A673 (cell line): ENCODE data around the gene CMBL. TPM values are rescaled to one million over a fixed set of nuclear protein-coding genes. Genes with fewer than 3 reads are reported as not detected.
"Not testable (repeated sequence)": the region's sequence is repeated elsewhere in the genome, so short reads cannot be mapped to it uniquely, and the experiment has no call there.

ENCODE experiments used
- BruUV-seq: library from RNA; stranded (reverse); fragments of 400-500 nt; replicated peaks from 2 replicates; lab custom pipeline; 2021; lab: Mats Ljungman, UMichigan
- CTCF ChIA-PET: fragments of 300-600 bp; sonication (Branson Sonifier 250); formaldehyde crosslinking; loops from one replicate; lab custom pipeline; 2022; ENCODE audit warnings: antibody characterized with exemption; lab: Charles Lee
- POLR2A ChIA-PET: fragments of 300-600 bp; sonication (Branson Sonifier 250); formaldehyde crosslinking; loops from one replicate; lab custom pipeline; 2022; ENCODE audit warnings: antibody characterized with exemption; ENCODE audit not compliant: low non-redundant PET; lab: Charles Lee
- DNase-seq: peaks from one replicate; pipeline ENCODE4 v3.0.0-alpha.2; 2015; ENCODE audit warnings: low spot score
- H3K27ac ChIP-seq: fragments of 200-600 bp; sonication (generic); 2 replicates; pipeline ENCODE4 v1.5.1; 2016; ENCODE audit warnings: mixed run types, low read depth, mild to moderate bottlenecking, mixed read lengths, antibody characterized with exemption, low read length; ENCODE audit not compliant: poor library complexity, severe bottlenecking
- H3K27me3 ChIP-seq: fragments of 200-600 bp; sonication (generic); replicated peaks from 2 replicates; pipeline ENCODE4 v1.6.1; 2017; ENCODE audit warnings: mixed run types, low read depth, mild to moderate bottlenecking, mixed read lengths, antibody characterized with exemption, low read length; ENCODE audit not compliant: insufficient read depth, poor library complexity
- H3K36me3 ChIP-seq: fragments of 200-600 bp; sonication (generic); 2 replicates; pipeline ENCODE4 v1.6.1; 2016; ENCODE audit warnings: mixed run types, mild to moderate bottlenecking, mixed read lengths, antibody characterized with exemption, low read length; ENCODE audit not compliant: insufficient read depth, poor library complexity, severe bottlenecking
- H3K4me1 ChIP-seq: fragments of 200-600 bp; sonication (generic); 2 replicates; pipeline ENCODE4 v1.6.1; 2017; ENCODE audit warnings: mixed run types, mild to moderate bottlenecking, mixed read lengths, antibody characterized with exemption, low read length; ENCODE audit not compliant: insufficient read depth, poor library complexity, severe bottlenecking
- H3K4me3 ChIP-seq: fragments of 200-600 bp; sonication (generic); 2 replicates; pipeline ENCODE4 v1.5.1; 2016; ENCODE audit warnings: low read depth, mixed run types, mild to moderate bottlenecking, mixed read lengths, low read length; ENCODE audit not compliant: poor library complexity, severe bottlenecking
- H3K9me3 ChIP-seq: fragments of 200-600 bp; sonication (generic); 2 replicates; pipeline ENCODE4 v1.6.1; 2016; ENCODE audit warnings: mixed run types, low read depth, mild to moderate bottlenecking, mixed read lengths, antibody characterized with exemption, low read length; ENCODE audit not compliant: poor library complexity, severe bottlenecking
- EZH2 ChIP-seq: fragments of 200-600 bp; sonication (generic); IDR thresholded peaks from 2 replicates; pipeline ENCODE4 v1.6.1; 2017; ENCODE audit warnings: borderline replicate concordance, low read depth, mild to moderate bottlenecking, mixed read lengths, antibody characterized with exemption, low read length; ENCODE audit not compliant: poor library complexity, severe bottlenecking
- intact Hi-C: fragments of 100-400 bp; cut with micrococcal nuclease; formaldehyde crosslinking; loops from one replicate; pipeline ENCODE4 v1.10.0; 2022; ENCODE audit not compliant: unreplicated experiment
- total RNA-seq: library from RNA; stranded (reverse); gene quantifications from 2 replicates; pipeline ENCODE4 v1.2.3, GENCODE V29; 2021
- TF ChIP-seq, protein P1 (sequence below): fragments of 300-800, 200-600 bp; sonication (generic); conservative IDR thresholded peaks from 2 replicates; pipeline ENCODE4 v1.5.1; 2017; ENCODE audit warnings: low read depth, mild to moderate bottlenecking, antibody characterized with exemption, low read length, moderate library complexity, mixed read lengths

The CMBL gene
- total RNA-seq, 1 experiment from 2014 or later: 17.2 TPM

DNA sequence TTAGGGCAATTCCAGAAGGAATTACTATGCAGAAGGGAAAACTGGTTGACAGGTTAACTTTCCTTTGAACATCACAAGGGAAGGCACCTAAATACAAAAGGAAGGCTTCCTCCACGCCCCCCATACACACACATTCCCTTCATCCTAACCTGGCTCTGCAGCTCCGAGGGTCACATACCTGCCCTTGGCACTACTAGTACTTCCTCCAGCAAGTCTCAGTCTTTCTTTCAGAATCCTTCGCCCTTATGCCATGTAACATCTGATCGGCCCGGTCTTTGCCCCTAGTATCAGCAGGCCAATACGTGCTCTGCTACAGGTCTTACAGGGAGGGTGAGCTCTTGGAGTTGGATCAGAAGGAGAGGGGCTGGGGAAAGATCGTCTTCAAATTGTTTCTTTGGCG is 44.2 kb upstream of the CMBL start:
- Histone ChIP-seq H3K9me3 (no peaks in the 10 kb centered on the region), H3K4me1 (peaks cover 13% of the 10 kb centered on the region), H3K27ac (no peak overlapping the region), H3K36me3 (no peaks in the 10 kb centered on the region), H3K27me3 (no peaks in the 10 kb centered on the region), H3K4me3 (no peak overlapping the region)
- BruUV-seq: no TSS peak
- POLR2A ChIA-PET: no interaction called here
- intact Hi-C loops: loop anchor here (5.0 kb wide), 1 partner anchor 100 kb away; the partner anchor contains the start of gene CCT5
- no peak for DNase-seq
- no peak for TF ChIP-seq EZH2
- TF ChIP-seq, protein P1, sequence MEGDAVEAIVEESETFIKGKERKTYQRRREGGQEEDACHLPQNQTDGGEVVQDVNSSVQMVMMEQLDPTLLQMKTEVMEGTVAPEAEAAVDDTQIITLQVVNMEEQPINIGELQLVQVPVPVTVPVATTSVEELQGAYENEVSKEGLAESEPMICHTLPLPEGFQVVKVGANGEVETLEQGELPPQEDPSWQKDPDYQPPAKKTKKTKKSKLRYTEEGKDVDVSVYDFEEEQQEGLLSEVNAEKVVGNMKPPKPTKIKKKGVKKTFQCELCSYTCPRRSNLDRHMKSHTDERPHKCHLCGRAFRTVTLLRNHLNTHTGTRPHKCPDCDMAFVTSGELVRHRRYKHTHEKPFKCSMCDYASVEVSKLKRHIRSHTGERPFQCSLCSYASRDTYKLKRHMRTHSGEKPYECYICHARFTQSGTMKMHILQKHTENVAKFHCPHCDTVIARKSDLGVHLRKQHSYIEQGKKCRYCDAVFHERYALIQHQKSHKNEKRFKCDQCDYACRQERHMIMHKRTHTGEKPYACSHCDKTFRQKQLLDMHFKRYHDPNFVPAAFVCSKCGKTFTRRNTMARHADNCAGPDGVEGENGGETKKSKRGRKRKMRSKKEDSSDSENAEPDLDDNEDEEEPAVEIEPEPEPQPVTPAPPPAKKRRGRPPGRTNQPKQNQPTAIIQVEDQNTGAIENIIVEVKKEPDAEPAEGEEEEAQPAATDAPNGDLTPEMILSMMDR: no peak
- CTCF ChIA-PET: no interaction called here

DNA sequence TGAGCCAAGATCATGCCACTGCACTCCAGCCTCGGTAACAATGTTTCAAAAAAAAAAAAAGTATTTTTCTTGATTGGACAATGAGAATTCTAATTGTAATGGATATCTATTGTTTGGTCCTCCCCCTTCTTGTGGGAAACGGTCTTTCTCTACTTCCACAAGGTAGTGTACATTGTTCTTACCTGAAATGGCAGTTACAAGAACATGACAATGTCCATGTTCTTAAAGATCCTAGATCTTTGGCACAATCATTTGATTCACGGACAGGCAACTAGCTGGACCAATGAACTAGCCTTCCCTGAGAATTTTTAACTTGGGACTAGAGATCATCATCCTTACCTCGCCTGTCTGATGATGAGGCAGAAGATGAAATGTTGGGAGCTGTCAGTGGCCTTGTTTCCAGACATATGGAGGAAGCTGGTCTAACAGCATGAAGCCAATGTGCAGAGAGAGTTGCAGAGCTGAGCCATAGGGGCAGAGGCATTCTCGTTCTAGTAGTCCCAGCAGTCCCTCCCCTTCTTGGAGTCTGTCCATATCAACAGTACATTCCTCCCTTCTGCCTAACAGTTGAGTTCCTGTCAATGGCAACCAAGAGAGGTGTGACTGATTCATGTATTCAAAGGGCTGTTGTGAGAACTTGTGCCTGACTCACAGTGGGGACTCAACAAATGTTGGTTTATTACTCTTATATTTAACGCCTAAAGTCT is 43.6 kb upstream of the CMBL start:
- TF ChIP-seq, protein P1: no peak
- TF ChIP-seq EZH2: no peak
- Histone ChIP-seq H3K4me1 (peaks cover 13% of the 10 kb centered on the region), H3K27me3 (no peaks in the 10 kb centered on the region), H3K9me3 (no peaks in the 10 kb centered on the region), H3K27ac (no peak overlapping the region), H3K36me3 (no peaks in the 10 kb centered on the region), H3K4me3 (no peak overlapping the region)
- intact Hi-C loops: loop anchor here (5.0 kb wide), 1 partner anchor 99 kb away; the partner anchor contains the start of gene CCT5
- ChIA-PET CTCF (no interaction called here), POLR2A (no interaction called here)
- no TSS peak for BruUV-seq
- DNase-seq: peak; percentile 54

DNA sequence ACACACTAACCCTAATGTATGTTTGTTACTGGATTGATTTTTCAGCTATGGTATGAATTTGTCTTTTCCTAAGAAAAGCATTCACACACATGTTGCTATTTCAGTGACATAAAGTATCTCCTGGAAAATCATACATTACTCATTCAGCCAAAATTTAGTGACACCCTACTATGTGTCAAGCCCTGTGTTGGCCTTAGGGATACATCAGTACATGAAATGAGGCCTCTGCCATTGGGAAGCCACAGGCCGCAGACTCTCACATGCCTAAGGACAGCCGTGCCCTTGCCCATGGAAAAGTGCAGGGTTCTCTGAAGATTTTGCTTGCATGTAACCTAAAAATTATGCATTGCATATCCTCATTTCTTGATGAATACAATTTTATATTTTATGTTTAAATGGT is 40.6 kb upstream of the CMBL start:
- no peak for DNase-seq
- Histone ChIP-seq H3K27me3 (no peaks in the 10 kb centered on the region), H3K9me3 (no peaks in the 10 kb centered on the region), H3K36me3 (no peaks in the 10 kb centered on the region), H3K4me1 (peaks cover 5% of the 10 kb centered on the region), H3K27ac (no peak overlapping the region), H3K4me3 (no peak overlapping the region)
- BruUV-seq: no TSS peak
- ChIA-PET CTCF (no interaction called here), POLR2A (no interaction called here)
- intact Hi-C loops: no loop called here
- TF ChIP-seq, protein P1: no peak
- TF ChIP-seq EZH2: no peak

DNA sequence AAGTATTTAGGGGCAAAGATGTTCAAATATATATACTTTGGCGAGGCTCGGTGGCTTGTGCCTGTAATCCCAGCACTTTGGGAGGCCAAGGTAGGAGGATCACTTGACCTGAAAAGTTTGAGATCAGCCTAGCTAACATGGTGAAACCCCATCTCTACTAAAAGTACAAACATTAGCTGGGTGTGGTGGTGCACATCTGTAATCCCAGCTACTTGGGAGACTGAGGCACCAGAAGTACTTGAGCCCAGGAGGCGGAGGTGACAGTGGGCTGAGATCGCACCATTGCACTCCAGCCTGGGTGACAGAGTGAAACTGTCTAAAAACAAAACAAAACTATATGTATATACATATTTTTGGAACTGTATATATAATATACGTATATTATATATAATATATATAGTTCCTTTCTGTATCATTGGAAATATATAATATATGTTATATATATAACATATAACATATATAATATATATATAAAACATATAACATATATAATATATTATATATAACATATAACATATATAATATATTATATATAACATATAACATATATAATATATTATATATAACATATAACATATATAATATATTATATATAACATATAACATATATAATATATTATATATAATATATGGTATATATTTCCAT is 36.9 kb upstream of the CMBL start:
- H3K36me3 ChIP-seq, BruUV-seq, DNase-seq, H3K9me3 ChIP-seq, CTCF ChIA-PET, H3K27ac ChIP-seq, H3K27me3 ChIP-seq, intact Hi-C loops, H3K4me1 ChIP-seq, POLR2A ChIA-PET, H3K4me3 ChIP-seq: not testable (repeated sequence)
